ENCODE measurements around the gene SUPT4H1. TPM values are rescaled to one million over a fixed set of nuclear protein-coding genes. Genes with fewer than 3 reads are reported as not detected.

SUPT4H1 gene
- total and polyA plus RNA-seq, 9 of the 15 experiments (the other 6 are each of a cell fraction or from before 2014, with no cell fraction given): 62.1 to 320 (median 117) TPM

- TF ChIP-seq AFF1 (IDR thresholded peaks at IDR 0.05; ENCODE audit: low read depth in 1 of 2, partially characterized antibody in 2 of 2) (peak; percentile 22 to 76), NFATC3 (IDR thresholded peaks at IDR 0.05) (peak; percentile 85; the same call in 1 of the 2 replicates), DACH1 (IDR thresholded peaks at IDR 0.05; ENCODE audit: partially characterized antibody) (no peak), ATF3 (IDR thresholded peaks at IDR 0.05) (no peak), ATF3 (CRISPR knock-in tag; conservative IDR thresholded peaks at IDR 0.05) (no peak), MYNN (IDR thresholded peaks at IDR 0.05) (peak; percentile 77), MYNN (CRISPR knock-in tag; IDR thresholded peaks at IDR 0.05) (no peak), CBX3 (IDR thresholded peaks at IDR 0.05; ENCODE audit: borderline replicate concordance in 1 of 2, low read length in 2 of 2) (peak in 1 of 2 experiments; percentile 9; a peak in 1 of 3 replicates), ARID4B (CRISPR knock-in tag; IDR thresholded peaks at IDR 0.05) (no peak), SNRNP70 (optimal IDR thresholded peaks at IDR 0.05; ENCODE audit: low read depth, low read length) (peak; percentile 95), SIN3A (IDR thresholded peaks at IDR 0.05; ENCODE audit: borderline replicate concordance in 2 of 2, control insufficient read depth in 1 of 2, low read depth in 2 of 2, low read length in 2 of 2) (peak in 1 of 2 experiments; percentile 87; a peak in 3 of 4 replicates), HNRNPK (IDR thresholded peaks at IDR 0.05; ENCODE audit: low read depth, low read length, poor library complexity, severe bottlenecking) (no peak), POLR2G (IDR thresholded peaks at IDR 0.05; ENCODE audit: low read depth, low read length) (peak; percentile 82), GATAD2A (IDR thresholded peaks at IDR 0.05) (no peak), ZNF644 (tag; IDR thresholded peaks at IDR 0.05; ENCODE audit: low read depth) (no peak; the same call in 1 of the 2 replicates), LEF1 (IDR thresholded peaks at IDR 0.05) (no peak)
- TF ChIP-seq, protein P1, sequence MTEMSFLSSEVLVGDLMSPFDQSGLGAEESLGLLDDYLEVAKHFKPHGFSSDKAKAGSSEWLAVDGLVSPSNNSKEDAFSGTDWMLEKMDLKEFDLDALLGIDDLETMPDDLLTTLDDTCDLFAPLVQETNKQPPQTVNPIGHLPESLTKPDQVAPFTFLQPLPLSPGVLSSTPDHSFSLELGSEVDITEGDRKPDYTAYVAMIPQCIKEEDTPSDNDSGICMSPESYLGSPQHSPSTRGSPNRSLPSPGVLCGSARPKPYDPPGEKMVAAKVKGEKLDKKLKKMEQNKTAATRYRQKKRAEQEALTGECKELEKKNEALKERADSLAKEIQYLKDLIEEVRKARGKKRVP (CRISPR knock-in tag; IDR thresholded peaks at IDR 0.05): no peak; the same call in 1 of the 2 replicates
Measured at GRCh38 chr17:58328195-58329034, 23.6 kb downstream of the SUPT4H1 start, which contains the start of gene TSPOAP1 (continued).
